GM12801 (cell line): ENCODE measurements around the gene BLOC1S6.

ENCODE experiments used
- CTCF ChIP-seq: IDR thresholded peaks from one replicate; pipeline ENCODE4 v1.5.1; 2011; ENCODE audit warnings: control low read depth; ENCODE audit not compliant: insufficient read length; ENCODE audit errors: extremely low read depth

BLOC1S6 gene

GRCh38 chr15:45594319-45594718, 7.1 kb downstream of the BLOC1S6 start:
- no peak for TF ChIP-seq CTCF

GRCh38 chr15:45594835-45595530, 7.8 kb downstream of the BLOC1S6 start:
- no peak for TF ChIP-seq CTCF

GRCh38 chr15:45603881-45604280, 16.7 kb downstream of the BLOC1S6 start:
- no peak for TF ChIP-seq CTCF

GRCh38 chr15:45604326-45604725, 17.1 kb downstream of the BLOC1S6 start:
- no peak for TF ChIP-seq CTCF

- TF ChIP-seq CTCF: no peak
Observed at GRCh38 chr15:45606413-45606812, 19.2 kb downstream of the BLOC1S6 start.

- no peak for TF ChIP-seq CTCF
Observed at GRCh38 chr15:45606841-45607240, 19.7 kb downstream of the BLOC1S6 start.

GRCh38 chr15:45611305-45611704, 24.1 kb downstream of the BLOC1S6 start:
- no peak for TF ChIP-seq CTCF
